Fibroblast of pulmonary artery (primary cell): ENCODE results near the gene PAK4.
"Not testable (repeated sequence)": the region's sequence is repeated elsewhere in the genome, so short reads cannot be mapped to it uniquely, and the experiment has no call there.

Source experiments
- DNase-seq: peaks from one replicate; pipeline ENCODE4 v3.0.0-alpha.2; 2010; ENCODE audit warnings: low read depth
- H3K4me3 ChIP-seq: replicated peaks from 2 replicates; pipeline ENCODE4 v1.5.1; 2011; ENCODE audit warnings: low read depth, mild to moderate bottlenecking, control low read depth, low read length, moderate library complexity
- CTCF ChIP-seq: IDR thresholded peaks from 2 replicates; pipeline ENCODE4 v1.5.1; 2011; ENCODE audit warnings: mild to moderate bottlenecking, control low read depth, low read length, inconsistent platforms; ENCODE audit errors: missing control alignments

PAK4 gene

DNA sequence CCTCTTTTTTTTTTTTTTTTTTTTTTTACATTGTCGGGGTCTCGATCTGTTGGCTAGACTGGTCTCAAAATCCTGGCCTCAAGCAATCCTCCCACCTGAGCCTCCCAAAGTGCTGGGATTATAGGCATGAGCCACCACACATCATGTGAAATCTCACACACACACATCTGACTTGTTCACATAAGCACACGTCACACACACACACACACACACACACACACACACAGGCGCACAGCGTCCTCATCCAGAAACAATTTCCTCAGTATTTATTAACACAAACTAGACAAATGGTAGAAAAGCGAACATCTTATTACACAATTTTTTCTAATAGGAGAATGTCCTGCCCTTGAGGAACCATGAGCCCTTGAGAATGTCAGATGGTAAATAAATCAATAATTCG lies 83.6 kb downstream of the PAK4 start:
- H3K4me3 ChIP-seq = no peak overlapping the region
- no peak for DNase-seq
- no peak for TF ChIP-seq CTCF

DNA sequence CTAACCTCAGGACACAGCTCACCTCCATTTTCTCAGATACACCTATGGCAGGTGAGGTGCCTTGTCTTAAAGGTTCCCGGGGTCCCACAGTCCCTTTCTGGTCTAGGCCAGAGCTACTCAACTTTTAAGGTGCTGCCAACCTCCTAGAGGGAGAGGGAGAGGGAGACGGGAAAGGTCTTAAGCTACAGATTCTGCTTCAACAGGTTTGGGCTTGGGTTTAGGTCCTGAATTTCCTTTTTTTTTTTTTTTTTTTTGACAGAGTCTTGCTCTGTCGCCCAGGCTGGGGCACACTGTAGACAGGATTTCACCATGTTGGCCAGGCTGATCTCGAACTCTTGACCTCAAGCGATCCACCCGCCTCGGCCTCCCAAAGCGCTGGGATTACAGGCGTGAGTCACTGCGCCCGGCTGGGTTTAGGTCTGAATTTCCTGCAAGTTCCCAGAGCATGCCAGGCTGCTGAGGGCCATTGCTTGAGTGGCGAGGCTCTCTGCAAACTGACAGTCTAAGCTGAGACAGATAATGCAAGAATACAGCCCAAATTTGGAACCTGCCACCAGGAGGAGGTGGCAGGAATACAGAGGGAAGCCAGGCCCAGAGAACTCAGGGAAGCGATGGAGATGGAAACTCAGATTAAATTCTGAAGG lies 86.3 kb downstream of the PAK4 start:
- no peak overlapping the region for H3K4me3 ChIP-seq
- TF ChIP-seq CTCF = no peak
- DNase-seq = no peak

DNA sequence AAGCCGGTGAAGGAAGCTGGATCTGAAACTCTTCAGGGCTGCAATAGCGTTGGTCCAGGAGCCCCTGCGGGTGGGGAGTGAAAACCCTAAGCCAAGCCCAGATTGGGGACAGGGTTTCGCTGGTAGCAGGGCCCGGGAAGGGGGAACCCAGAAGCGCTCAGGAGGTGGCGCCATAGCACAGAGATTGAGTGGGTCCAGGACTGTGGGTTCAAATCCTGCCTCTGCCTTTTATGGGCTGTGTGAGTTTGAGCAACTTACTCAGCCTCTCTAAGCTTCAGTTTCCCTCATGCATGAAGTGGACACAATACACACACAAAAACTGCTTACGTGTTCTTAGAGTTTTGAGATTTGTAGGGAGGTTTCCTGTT lies 86.8 kb downstream of the PAK4 start:
- TF ChIP-seq CTCF = peak; percentile 29
- no peak overlapping the region for H3K4me3 ChIP-seq
- peak; percentile 21 for DNase-seq

DNA sequence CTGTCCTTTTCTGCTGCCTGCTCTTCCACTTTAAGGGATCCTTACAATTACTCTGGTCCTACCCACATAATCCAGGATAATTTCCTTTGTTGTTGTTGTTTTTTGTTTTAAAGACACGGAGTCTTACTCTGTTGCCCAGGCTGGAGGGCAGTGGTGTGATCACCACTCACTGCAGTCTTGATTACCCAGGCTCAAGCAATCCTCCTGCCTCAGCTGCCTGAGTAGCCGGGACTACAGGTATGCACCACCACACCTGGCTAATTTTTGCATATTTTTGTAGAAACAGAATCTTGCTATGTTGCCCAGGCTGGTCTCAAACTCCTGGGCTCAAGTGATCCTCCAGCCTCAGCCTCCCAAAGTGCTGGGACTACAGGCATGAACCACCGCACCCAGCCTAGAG lies 89.7 kb downstream of the PAK4 start:
- not testable (repeated sequence) for DNase-seq, H3K4me3 ChIP-seq

DNA sequence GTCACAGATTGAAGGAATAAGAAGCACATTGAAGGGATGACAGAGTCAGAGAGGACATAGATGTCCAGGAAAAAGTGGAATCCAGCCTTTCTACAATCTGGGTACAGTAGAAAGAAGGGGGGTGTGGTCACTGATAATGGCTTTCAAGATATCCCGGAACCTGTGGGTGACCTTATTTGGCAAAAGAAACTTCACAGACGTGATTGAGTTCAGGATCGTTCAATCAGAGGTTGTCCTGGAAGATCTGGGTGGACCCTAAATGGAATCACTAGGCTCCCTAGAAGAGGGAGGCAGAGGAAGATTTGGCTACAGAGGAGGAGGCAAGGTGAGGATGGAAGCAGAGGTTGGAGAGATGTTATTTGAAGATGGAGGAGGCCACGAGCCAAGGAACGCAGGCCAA lies 91.5 kb downstream of the PAK4 start:
- no peak for TF ChIP-seq CTCF
- DNase-seq = no peak
- no peak overlapping the region for H3K4me3 ChIP-seq

GRCh38 chr19:39218230-39219007 lies 92.8 kb downstream of the PAK4 start:
- DNase-seq = no peak
- TF ChIP-seq CTCF = no peak
- no peak overlapping the region for H3K4me3 ChIP-seq

GRCh38 chr19:39219108-39219507 lies 93.5 kb downstream of the PAK4 start:
- not testable (repeated sequence) for DNase-seq, H3K4me3 ChIP-seq

DNA sequence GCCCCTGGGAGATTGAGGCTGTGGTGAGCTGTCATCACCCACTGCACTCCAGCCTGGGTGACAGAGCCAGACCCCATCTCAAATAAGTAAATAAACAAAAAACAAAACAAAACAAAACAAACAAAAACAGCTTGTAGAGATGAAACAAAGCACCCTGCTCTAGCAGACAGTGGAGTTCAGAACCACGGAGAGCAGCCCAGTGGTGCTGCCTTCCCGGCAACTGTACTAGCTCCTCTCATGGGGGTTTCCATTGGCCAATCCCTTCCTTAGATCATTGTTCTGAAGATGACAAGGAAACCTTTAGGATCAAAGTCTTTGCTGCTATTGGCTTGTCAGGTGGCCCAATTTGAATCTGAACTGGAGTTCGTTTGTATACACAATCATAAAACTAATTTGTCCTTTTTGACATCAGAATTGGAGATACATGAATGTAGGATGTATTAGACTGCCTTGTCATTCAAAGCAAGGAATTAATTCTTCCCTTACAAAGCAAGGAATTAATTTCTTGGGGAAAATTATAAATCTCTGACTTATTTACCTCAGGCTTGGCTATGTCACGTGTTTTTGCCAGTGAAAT lies 98.2 kb downstream of the PAK4 start:
- DNase-seq = peak; percentile 51
- no peak overlapping the region for H3K4me3 ChIP-seq
- no peak for TF ChIP-seq CTCF
